ENCODE results near the gene HOXC5. TPM values are rescaled to one million over a fixed set of nuclear protein-coding genes. Genes with fewer than 3 reads are reported as not detected.

The HOXC5 gene
- total RNA-seq, 2 experiments from 2014 or later = not detected

GRCh38 chr12:54021432-54022013, 11.3 kb upstream of the HOXC5 start:
- ATAC-seq = no peak
- peaks cover 12% of the 10 kb centered on the region for H3K4me1 Mint-ChIP-seq
- no peak overlapping the region for H3K27ac Mint-ChIP-seq

GRCh38 chr12:54022960-54023884, 9.6 kb upstream of the HOXC5 start:
- H3K4me1 Mint-ChIP-seq = peaks cover 5% of the 10 kb centered on the region

More at GRCh38 chr12:54021432-54022013, 11.3 kb upstream of the HOXC5 start:
- Mint-ChIP-seq H3K4me3 (no peak overlapping the region), H3K27me3 (peaks cover 79% of the 10 kb centered on the region), H3K9me3 (ENCODE audit: low read depth) (no peaks in the 10 kb centered on the region), H3K36me3 (no peaks in the 10 kb centered on the region)
- peak; percentile 50 for DNase-seq
- CTCF ChIA-PET = interaction anchor here (0.8 to 7.0 kb wide), 7 partner anchors 8 to 194 kb away, joined by 3 to 39 read pairs (median 3); partner anchors contain the start of genes HOXC5 and HOXC8

DNA sequence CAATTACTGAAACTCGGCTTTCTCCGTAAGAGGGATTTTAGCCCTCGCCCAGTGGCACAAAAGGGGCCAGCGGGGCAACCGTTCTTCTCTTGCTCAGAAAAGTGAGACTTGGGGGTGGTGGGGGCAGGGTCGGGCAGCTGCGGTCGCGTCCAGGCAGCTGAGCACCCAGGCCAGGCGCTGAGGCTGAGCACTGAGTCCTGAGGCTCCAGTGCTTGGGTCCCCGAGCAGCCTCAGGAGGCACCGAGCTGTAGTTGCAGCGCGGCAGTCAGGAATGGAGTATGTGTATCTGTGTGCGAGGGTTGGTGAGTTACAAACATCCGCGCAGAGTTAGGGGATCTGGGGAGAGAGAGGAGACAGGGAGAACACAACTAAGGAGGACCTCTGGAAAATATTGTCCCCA, 8.7 kb upstream of the HOXC5 start:
- no peak for ATAC-seq
- Mint-ChIP-seq H3K27ac (no peak overlapping the region), H3K4me3 (no peak overlapping the region), H3K9me3 (ENCODE audit: low read depth) (no peaks in the 10 kb centered on the region), H3K4me1 (peaks cover 5% of the 10 kb centered on the region), H3K27me3 (peaks cover 93% of the 10 kb centered on the region), H3K36me3 (no peaks in the 10 kb centered on the region)
- no peak for DNase-seq
- CTCF ChIA-PET = interaction anchor here (1.6 to 15.1 kb wide), 6 partner anchors 9 to 184 kb away, joined by 3 to 158 read pairs (median 8); partner anchors contain the start of genes HOXC5 and HOXC8

More at GRCh38 chr12:54022960-54023884, 9.6 kb upstream of the HOXC5 start:
- DNase-seq = no peak
- Mint-ChIP-seq H3K27me3 (peaks cover 84% of the 10 kb centered on the region), H3K27ac (no peak overlapping the region), H3K9me3 (ENCODE audit: low read depth) (no peaks in the 10 kb centered on the region), H3K36me3 (no peaks in the 10 kb centered on the region), H3K4me3 (no peak overlapping the region)
- CTCF ChIA-PET = interaction anchor here (0.8 to 15.1 kb wide), 11 partner anchors 10 to 193 kb away, joined by 3 to 158 read pairs (median 3); partner anchors contain the start of genes HOXC10, HOXC5 and HOXC8
- ATAC-seq = no peak

GRCh38 chr12:54024581-54025305, 8.1 kb upstream of the HOXC5 start:
- Mint-ChIP-seq H3K4me3 (no peak overlapping the region), H3K36me3 (no peaks in the 10 kb centered on the region), H3K27me3 (peaks cover 93% of the 10 kb centered on the region), H3K9me3 (ENCODE audit: low read depth) (no peaks in the 10 kb centered on the region), H3K27ac (no peak overlapping the region), H3K4me1 (peaks cover 7% of the 10 kb centered on the region)
- ATAC-seq = no peak
- DNase-seq = no peak
- CTCF ChIA-PET = interaction anchor here (1.2 to 15.1 kb wide), 6 partner anchors 8 to 183 kb away, joined by 4 to 158 read pairs (median 8); partner anchors contain the start of genes HOXC5 and HOXC8

DNA sequence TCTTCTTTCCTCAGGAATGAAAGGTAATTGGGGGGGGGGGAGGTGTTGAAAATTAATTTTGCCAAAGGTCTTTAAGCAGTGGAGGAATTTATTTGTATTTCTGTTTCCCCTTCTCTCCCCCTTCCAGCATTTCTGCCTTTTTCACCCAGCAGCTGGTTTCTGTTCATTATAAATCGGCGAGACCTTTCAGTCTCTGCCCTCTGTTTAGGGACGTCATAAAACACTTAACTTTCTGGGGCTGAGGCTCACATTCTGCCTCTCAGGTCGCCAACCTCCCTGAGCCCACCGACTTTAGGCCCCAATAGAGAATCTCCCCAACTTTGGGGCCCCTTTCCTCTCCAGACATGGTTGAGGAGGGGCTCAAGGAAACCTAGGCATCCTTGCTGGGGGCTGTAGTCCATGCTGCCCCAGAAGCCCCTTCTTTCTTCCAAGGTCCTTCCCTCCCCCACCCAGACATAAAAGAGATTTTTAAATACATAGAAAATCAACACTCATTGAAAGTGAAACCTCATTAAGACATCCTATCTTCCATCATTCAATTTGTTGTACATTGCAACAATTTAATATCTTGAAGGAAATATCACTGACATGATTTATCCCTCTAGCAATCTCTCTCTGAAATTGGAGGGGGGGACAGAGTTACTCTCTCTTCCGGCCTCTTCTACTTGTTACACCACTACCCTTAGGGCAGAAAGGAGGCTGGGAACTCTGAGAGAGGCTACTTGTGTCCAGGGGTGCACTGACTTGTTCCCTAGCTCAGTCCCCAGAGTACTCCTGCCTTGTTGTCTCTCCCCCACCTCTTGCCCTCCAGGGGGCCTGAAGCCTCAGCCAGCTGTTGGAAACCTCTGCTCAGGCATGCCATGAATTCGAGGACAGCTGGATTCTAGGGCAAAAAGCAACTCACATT, 7.1 kb upstream of the HOXC5 start:
- Mint-ChIP-seq H3K9me3 (ENCODE audit: low read depth) (no peaks in the 10 kb centered on the region), H3K36me3 (no peaks in the 10 kb centered on the region), H3K27ac (no peak overlapping the region), H3K27me3 (peaks cover 92% of the 10 kb centered on the region), H3K4me3 (no peak overlapping the region), H3K4me1 (peaks cover 7% of the 10 kb centered on the region)
- CTCF ChIA-PET = interaction anchor here (1.2 to 15.1 kb wide), 6 partner anchors 9 to 189 kb away, joined by 4 to 158 read pairs (median 16); no protein-coding TSS in a partner anchor
- no peak for ATAC-seq
- no peak for DNase-seq

DNA sequence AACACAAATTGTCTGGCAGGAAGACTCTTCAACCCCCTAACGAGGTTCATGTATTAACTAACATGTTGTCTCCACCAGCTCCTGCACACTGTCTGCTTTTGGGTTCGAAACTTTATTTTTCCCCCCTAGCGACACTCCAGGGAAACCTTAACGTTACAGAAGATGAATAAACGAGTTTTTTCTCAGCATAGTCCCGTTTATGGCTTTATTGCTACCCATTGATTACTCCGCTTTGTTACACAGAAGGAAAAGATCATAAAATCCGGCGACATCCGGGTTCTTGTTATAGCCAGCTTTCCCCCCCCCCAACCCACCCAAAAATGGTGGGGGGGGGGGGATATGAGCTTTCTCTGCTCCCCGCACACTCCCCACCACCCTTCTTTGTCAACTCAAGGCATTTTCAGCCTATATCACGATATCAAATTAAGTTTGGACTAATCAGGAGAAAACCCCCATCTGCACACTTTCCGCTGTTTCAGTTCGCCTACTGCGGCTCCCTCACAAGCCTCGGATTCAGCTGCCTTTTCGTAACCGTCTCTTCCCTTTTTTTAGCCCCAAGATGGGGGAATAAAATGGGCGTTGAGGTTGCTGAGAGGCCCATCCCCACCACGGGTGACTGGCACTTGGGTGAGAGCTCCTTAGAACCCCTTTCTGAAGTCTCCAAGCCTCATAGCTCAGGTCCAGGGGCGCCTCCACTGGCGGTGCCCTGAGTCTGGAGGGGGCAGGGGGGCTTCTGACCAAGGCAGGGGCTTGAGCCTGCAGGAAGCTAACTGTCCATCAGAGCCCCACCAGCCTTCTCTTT, 6.0 kb upstream of the HOXC5 start:
- Mint-ChIP-seq H3K27me3 (peaks cover 92% of the 10 kb centered on the region), H3K4me3 (no peak overlapping the region)
- no peak for ATAC-seq

GRCh38 chr12:54027442-54027786, 5.4 kb upstream of the HOXC5 start:
- DNase-seq (no peak), ATAC-seq (no peak)
- Mint-ChIP-seq H3K4me3 (no peak overlapping the region), H3K36me3 (no peaks in the 10 kb centered on the region), H3K9me3 (ENCODE audit: low read depth) (no peaks in the 10 kb centered on the region), H3K27me3 (peaks cover 92% of the 10 kb centered on the region), H3K4me1 (peaks cover 7% of the 10 kb centered on the region), H3K27ac (no peak overlapping the region)
- CTCF ChIA-PET = interaction anchor here (1.1 to 15.1 kb wide), 9 partner anchors 10 to 188 kb away, joined by 3 to 158 read pairs (median 7); partner anchors contain the start of genes HOXC10 and HOXC4

More for the DNA sequence above, 6.0 kb upstream of the HOXC5 start:
- H3K36me3 Mint-ChIP-seq = no peaks in the 10 kb centered on the region
- no peak for DNase-seq
- CTCF ChIA-PET = interaction anchor here (1.1 to 15.1 kb wide), 8 partner anchors 10 to 188 kb away, joined by 3 to 158 read pairs (median 12); partner anchors contain the start of genes HOXC10 and HOXC4
- H3K27ac Mint-ChIP-seq = no peak overlapping the region
- no peaks in the 10 kb centered on the region for H3K9me3 Mint-ChIP-seq (ENCODE audit: low read depth)
- H3K4me1 Mint-ChIP-seq = peaks cover 7% of the 10 kb centered on the region

- CTCF ChIA-PET = interaction anchor here (1.3 to 15.1 kb wide), 8 partner anchors 12 to 186 kb away, joined by 5 to 158 read pairs (median 16); partner anchors contain the start of genes HOXC10 and HOXC8
- peaks cover 15% of the 10 kb centered on the region for H3K4me1 Mint-ChIP-seq
- peaks cover 93% of the 10 kb centered on the region for H3K27me3 Mint-ChIP-seq
- DNase-seq = no peak
- H3K36me3 Mint-ChIP-seq = no peaks in the 10 kb centered on the region
- no peaks in the 10 kb centered on the region for H3K9me3 Mint-ChIP-seq (ENCODE audit: low read depth)
- no peak within 1 kb of the TSS for H3K4me3 Mint-ChIP-seq
- no peak for ATAC-seq
- no peak within 1 kb of the TSS for H3K27ac Mint-ChIP-seq
These were observed 4.3 kb upstream of the HOXC5 start, which contains the start of gene HOXC6 for GRCh38 chr12:54028314-54029201. TSS of gene HOXC6 (plus strand) at chr12:54028440. CDS start at chr12:54028522, 82 bp downstream.

DNA sequence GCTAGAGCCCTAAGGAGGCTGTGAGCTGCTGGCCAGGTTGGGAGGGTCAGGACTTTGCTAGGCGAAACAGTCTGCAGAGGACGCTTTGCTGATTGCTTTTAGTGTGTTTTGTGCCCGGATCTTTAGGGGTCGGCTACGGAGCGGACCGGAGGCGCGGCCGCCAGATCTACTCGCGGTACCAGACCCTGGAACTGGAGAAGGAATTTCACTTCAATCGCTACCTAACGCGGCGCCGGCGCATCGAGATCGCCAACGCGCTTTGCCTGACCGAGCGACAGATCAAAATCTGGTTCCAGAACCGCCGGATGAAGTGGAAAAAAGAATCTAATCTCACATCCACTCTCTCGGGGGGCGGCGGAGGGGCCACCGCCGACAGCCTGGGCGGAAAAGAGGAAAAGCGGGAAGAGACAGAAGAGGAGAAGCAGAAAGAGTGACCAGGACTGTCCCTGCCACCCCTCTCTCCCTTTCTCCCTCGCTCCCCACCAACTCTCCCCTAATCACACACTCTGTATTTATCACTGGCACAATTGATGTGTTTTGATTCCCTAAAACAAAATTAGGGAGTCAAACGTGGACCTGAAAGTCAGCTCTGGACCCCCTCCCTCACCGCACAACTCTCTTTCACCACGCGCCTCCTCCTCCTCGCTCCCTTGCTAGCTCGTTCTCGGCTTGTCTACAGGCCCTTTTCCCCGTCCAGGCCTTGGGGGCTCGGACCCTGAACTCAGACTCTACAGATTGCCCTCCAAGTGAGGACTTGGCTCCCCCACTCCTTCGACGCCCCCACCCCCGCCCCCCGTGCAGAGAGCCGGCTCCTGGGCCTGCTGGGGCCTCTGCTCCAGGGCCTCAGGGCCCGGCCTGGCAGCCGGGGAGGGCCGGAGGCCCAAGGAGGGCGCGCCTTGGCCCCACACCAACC, 3.1 kb upstream of the HOXC5 start:
- DNase-seq (no peak), ATAC-seq (no peak)
- Mint-ChIP-seq H3K4me3 (no peak overlapping the region), H3K36me3 (no peaks in the 10 kb centered on the region), H3K27ac (no peak overlapping the region), H3K4me1 (peaks cover 21% of the 10 kb centered on the region), H3K27me3 (peaks cover 89% of the 10 kb centered on the region), H3K9me3 (ENCODE audit: low read depth) (no peaks in the 10 kb centered on the region)
- CTCF ChIA-PET = interaction anchor here (0.6 to 15.1 kb wide), 6 partner anchors 10 to 178 kb away, joined by 3 to 229 read pairs (median 44); partner anchors contain the start of genes HOXC8 and SMUG1

GRCh38 chr12:54030442-54030801, 2.4 kb upstream of the HOXC5 start:
- Mint-ChIP-seq H3K36me3 (no peaks in the 10 kb centered on the region), H3K4me3 (no peak overlapping the region), H3K27me3 (peaks cover 89% of the 10 kb centered on the region), H3K4me1 (peaks cover 24% of the 10 kb centered on the region), H3K9me3 (ENCODE audit: low read depth) (no peaks in the 10 kb centered on the region), H3K27ac (no peak overlapping the region)
- no peak for ATAC-seq
- no peak for DNase-seq
- CTCF ChIA-PET = interaction anchor here (0.6 to 15.1 kb wide), 7 partner anchors 9 to 178 kb away, joined by 3 to 229 read pairs (median 71); partner anchors contain the start of genes HOXC8 and SMUG1

All from activated CD8-positive, alpha-beta memory T cell treated with anti-CD3 and anti-CD28 coated beads, Interleukin-2, amount 10 ng/mL, durations not matched to agents 7 days and 5 days (primary cell).